A673 (cell line): ENCODE results near the gene GGT5. TPM values are rescaled to one million over a fixed set of nuclear protein-coding genes. Genes with fewer than 3 reads are reported as not detected.
"Not testable (repeated sequence)": the region's sequence is repeated elsewhere in the genome, so short reads cannot be mapped to it uniquely, and the experiment has no call there.

Experiments
- BruUV-seq: library from RNA; stranded (reverse); fragments of 400-500 nt; replicated peaks from 2 replicates; lab custom pipeline; 2021; lab: Mats Ljungman, UMichigan
- CTCF ChIA-PET: fragments of 300-600 bp; sonication (Branson Sonifier 250); formaldehyde crosslinking; loops from one replicate; lab custom pipeline; 2022; ENCODE audit warnings: antibody characterized with exemption; lab: Charles Lee
- POLR2A ChIA-PET: fragments of 300-600 bp; sonication (Branson Sonifier 250); formaldehyde crosslinking; loops from one replicate; lab custom pipeline; 2022; ENCODE audit warnings: antibody characterized with exemption; ENCODE audit not compliant: low non-redundant PET; lab: Charles Lee
- DNase-seq: peaks from one replicate; pipeline ENCODE4 v3.0.0-alpha.2; 2015; ENCODE audit warnings: low spot score
- H3K27ac ChIP-seq: fragments of 200-600 bp; sonication (generic); 2 replicates; pipeline ENCODE4 v1.5.1; 2016; ENCODE audit warnings: mixed run types, low read depth, mild to moderate bottlenecking, mixed read lengths, antibody characterized with exemption, low read length; ENCODE audit not compliant: poor library complexity, severe bottlenecking
- H3K27me3 ChIP-seq: fragments of 200-600 bp; sonication (generic); replicated peaks from 2 replicates; pipeline ENCODE4 v1.6.1; 2017; ENCODE audit warnings: mixed run types, low read depth, mild to moderate bottlenecking, mixed read lengths, antibody characterized with exemption, low read length; ENCODE audit not compliant: insufficient read depth, poor library complexity
- H3K36me3 ChIP-seq: fragments of 200-600 bp; sonication (generic); 2 replicates; pipeline ENCODE4 v1.6.1; 2016; ENCODE audit warnings: mixed run types, mild to moderate bottlenecking, mixed read lengths, antibody characterized with exemption, low read length; ENCODE audit not compliant: insufficient read depth, poor library complexity, severe bottlenecking
- H3K4me1 ChIP-seq: fragments of 200-600 bp; sonication (generic); 2 replicates; pipeline ENCODE4 v1.6.1; 2017; ENCODE audit warnings: mixed run types, mild to moderate bottlenecking, mixed read lengths, antibody characterized with exemption, low read length; ENCODE audit not compliant: insufficient read depth, poor library complexity, severe bottlenecking
- H3K4me3 ChIP-seq: fragments of 200-600 bp; sonication (generic); 2 replicates; pipeline ENCODE4 v1.5.1; 2016; ENCODE audit warnings: low read depth, mixed run types, mild to moderate bottlenecking, mixed read lengths, low read length; ENCODE audit not compliant: poor library complexity, severe bottlenecking
- H3K9me3 ChIP-seq: fragments of 200-600 bp; sonication (generic); 2 replicates; pipeline ENCODE4 v1.6.1; 2016; ENCODE audit warnings: mixed run types, low read depth, mild to moderate bottlenecking, mixed read lengths, antibody characterized with exemption, low read length; ENCODE audit not compliant: poor library complexity, severe bottlenecking
- EZH2 ChIP-seq: fragments of 200-600 bp; sonication (generic); IDR thresholded peaks from 2 replicates; pipeline ENCODE4 v1.6.1; 2017; ENCODE audit warnings: borderline replicate concordance, low read depth, mild to moderate bottlenecking, mixed read lengths, antibody characterized with exemption, low read length; ENCODE audit not compliant: poor library complexity, severe bottlenecking
- intact Hi-C: fragments of 100-400 bp; cut with micrococcal nuclease; formaldehyde crosslinking; loops from one replicate; pipeline ENCODE4 v1.10.0; 2022; ENCODE audit not compliant: unreplicated experiment
- total RNA-seq: library from RNA; stranded (reverse); gene quantifications from 2 replicates; pipeline ENCODE4 v1.2.3, GENCODE V29; 2021
- TF ChIP-seq, protein P1 (sequence below): fragments of 300-800, 200-600 bp; sonication (generic); conservative IDR thresholded peaks from 2 replicates; pipeline ENCODE4 v1.5.1; 2017; ENCODE audit warnings: low read depth, mild to moderate bottlenecking, antibody characterized with exemption, low read length, moderate library complexity, mixed read lengths

Gene GGT5
- total RNA-seq, 1 experiment from 2014 or later: not detected

DNA sequence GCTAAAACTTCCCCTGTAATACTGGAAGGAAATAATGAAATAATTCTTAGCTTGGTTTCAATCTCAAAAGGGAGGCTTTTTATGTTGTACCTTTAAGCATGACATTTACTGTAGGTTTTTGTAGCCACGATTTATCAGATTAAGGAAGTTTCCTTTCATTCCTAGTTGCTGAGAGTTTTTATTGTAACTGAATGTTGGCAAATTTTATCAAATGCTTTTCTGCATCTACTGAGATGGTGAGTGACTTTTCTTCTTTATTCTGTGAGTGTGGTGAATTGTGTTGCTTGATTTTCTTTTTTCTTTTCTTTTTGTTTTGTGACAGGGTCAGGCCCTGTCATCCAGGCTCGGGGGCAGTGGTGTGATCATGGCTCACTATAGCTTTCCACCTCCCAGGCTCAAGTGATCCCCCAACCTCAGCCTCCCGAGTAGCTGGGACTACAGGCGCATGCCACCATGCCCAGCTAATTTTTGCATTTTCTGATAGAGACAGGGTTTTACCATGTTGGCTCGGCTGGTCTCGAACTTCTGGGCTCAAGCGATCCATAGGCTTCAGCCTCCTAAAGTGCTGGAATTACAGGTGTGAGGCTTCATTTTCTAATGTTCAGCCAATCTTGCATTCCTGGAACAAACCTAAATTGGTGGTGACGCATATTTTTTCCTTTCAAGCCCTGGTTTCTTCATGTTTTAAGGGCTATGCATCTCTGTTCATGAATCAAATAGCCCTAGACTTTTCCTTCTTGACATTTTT, 37.4 kb downstream of the GGT5 start:
- intact Hi-C loops: no loop called here
- H3K27me3 ChIP-seq: no peaks in the 10 kb centered on the region
- H3K36me3 ChIP-seq: no peaks in the 10 kb centered on the region
- TF ChIP-seq, protein P1, sequence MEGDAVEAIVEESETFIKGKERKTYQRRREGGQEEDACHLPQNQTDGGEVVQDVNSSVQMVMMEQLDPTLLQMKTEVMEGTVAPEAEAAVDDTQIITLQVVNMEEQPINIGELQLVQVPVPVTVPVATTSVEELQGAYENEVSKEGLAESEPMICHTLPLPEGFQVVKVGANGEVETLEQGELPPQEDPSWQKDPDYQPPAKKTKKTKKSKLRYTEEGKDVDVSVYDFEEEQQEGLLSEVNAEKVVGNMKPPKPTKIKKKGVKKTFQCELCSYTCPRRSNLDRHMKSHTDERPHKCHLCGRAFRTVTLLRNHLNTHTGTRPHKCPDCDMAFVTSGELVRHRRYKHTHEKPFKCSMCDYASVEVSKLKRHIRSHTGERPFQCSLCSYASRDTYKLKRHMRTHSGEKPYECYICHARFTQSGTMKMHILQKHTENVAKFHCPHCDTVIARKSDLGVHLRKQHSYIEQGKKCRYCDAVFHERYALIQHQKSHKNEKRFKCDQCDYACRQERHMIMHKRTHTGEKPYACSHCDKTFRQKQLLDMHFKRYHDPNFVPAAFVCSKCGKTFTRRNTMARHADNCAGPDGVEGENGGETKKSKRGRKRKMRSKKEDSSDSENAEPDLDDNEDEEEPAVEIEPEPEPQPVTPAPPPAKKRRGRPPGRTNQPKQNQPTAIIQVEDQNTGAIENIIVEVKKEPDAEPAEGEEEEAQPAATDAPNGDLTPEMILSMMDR: no peak
- TF ChIP-seq EZH2: no peak
- no peak overlapping the region for H3K4me3 ChIP-seq
- no peak for DNase-seq
- BruUV-seq: no TSS peak
- H3K27ac ChIP-seq: peak overlapping the region; percentile 72
- peaks cover 19% of the 10 kb centered on the region for H3K4me1 ChIP-seq
- POLR2A ChIA-PET: no interaction called here
- CTCF ChIA-PET: no interaction called here
- no peaks in the 10 kb centered on the region for H3K9me3 ChIP-seq

- BruUV-seq: not testable (repeated sequence)
- peak overlapping the region; percentile 72 for H3K27ac ChIP-seq
These were observed 38.2 kb downstream of the GGT5 start for GRCh38 chr22:24206460-24207263.

GRCh38 chr22:24205438-24206195, 39.3 kb downstream of the GGT5 start:
- CTCF ChIA-PET: interaction anchor here (0.6 kb wide), 1 partner anchor 1032 kb away, joined by 11 read pairs; no protein-coding TSS in a partner anchor
- Histone ChIP-seq H3K27me3 (no peaks in the 10 kb centered on the region), H3K4me3 (no peak overlapping the region), H3K36me3 (no peaks in the 10 kb centered on the region), H3K4me1 (peaks cover 19% of the 10 kb centered on the region), H3K27ac (no peak overlapping the region), H3K9me3 (no peaks in the 10 kb centered on the region)
- DNase-seq: no peak
- no TSS peak for BruUV-seq
- TF ChIP-seq EZH2: no peak
- TF ChIP-seq, protein P1: no peak
- intact Hi-C loops: no loop called here
- POLR2A ChIA-PET: no interaction called here

More at GRCh38 chr22:24206460-24207263, 38.2 kb downstream of the GGT5 start:
- H3K4me1 ChIP-seq: peaks cover 19% of the 10 kb centered on the region
- H3K36me3 ChIP-seq, H3K9me3 ChIP-seq, CTCF ChIA-PET, intact Hi-C loops, DNase-seq, POLR2A ChIA-PET, H3K27me3 ChIP-seq, H3K4me3 ChIP-seq: not testable (repeated sequence)

- DNase-seq, H3K36me3 ChIP-seq, CTCF ChIA-PET, H3K4me3 ChIP-seq, intact Hi-C loops, H3K9me3 ChIP-seq, BruUV-seq, H3K27ac ChIP-seq, POLR2A ChIA-PET, H3K27me3 ChIP-seq: not testable (repeated sequence)
- peaks cover 15% of the 10 kb centered on the region for H3K4me1 ChIP-seq
These were observed 41.0 kb downstream of the GGT5 start for GRCh38 chr22:24203856-24204255.
